ENCODE results near the gene GSDME. TPM values are rescaled to one million over a fixed set of nuclear protein-coding genes. Genes with fewer than 3 reads are reported as not detected.
A peak's percentile ranks its signal among the peaks of the same experiment; 100 is the strongest.

GSDME gene
- total and polyA plus RNA-seq, 4 donors: 12.0 to 53.6 (median 34.2) TPM

- Histone ChIP-seq H3K27me3 (ENCODE audit: control insufficient read depth, insufficient read depth, low read length) (no peaks in the 10 kb centered on the region), H3K36me3 (ENCODE audit: control insufficient read depth, insufficient read depth, low read length) (no peaks in the 10 kb centered on the region), H3K4me1 (ENCODE audit: control insufficient read depth, insufficient read depth, low read length) (no peaks in the 10 kb centered on the region), H3K27ac (ENCODE audit: low read depth, low read length) (no peak overlapping the region), H3K4me3 (ENCODE audit: low read depth, low read length) (no peak overlapping the region), H3K9me3 (ENCODE audit: control insufficient read depth, insufficient read depth, low read length) (peaks cover 2% of the 10 kb centered on the region)
- no peak for DNase-seq (ENCODE audit: low read depth in 4 of 6, low spot score in 6 of 6)
- WGBS (ENCODE audit: insufficient coverage): 92% methylated on average over 8 of the region's 9 CpGs
Observed at GRCh38 chr7:24778543-24779282, 21.4 kb upstream of the GSDME start.

GRCh38 chr7:24777806-24778205 is 20.5 kb upstream of the GSDME start:
- DNase-seq (ENCODE audit: low read depth in 4 of 6, low spot score in 6 of 6): no peak
- WGBS (ENCODE audit: insufficient coverage): 100% methylated on average over 1 of the region's 3 CpGs
- H3K4me1 ChIP-seq (ENCODE audit: control insufficient read depth, insufficient read depth, low read length): no peaks in the 10 kb centered on the region
- H3K27ac ChIP-seq (ENCODE audit: low read depth, low read length): no peak overlapping the region
- no peak overlapping the region for H3K4me3 ChIP-seq (ENCODE audit: low read depth, low read length)
- no peaks in the 10 kb centered on the region for H3K9me3 ChIP-seq (ENCODE audit: control insufficient read depth, insufficient read depth, low read length)
- no peaks in the 10 kb centered on the region for H3K27me3 ChIP-seq (ENCODE audit: control insufficient read depth, insufficient read depth, low read length)
- no peaks in the 10 kb centered on the region for H3K36me3 ChIP-seq (ENCODE audit: control insufficient read depth, insufficient read depth, low read length)

- Histone ChIP-seq H3K4me3 (ENCODE audit: low read depth, low read length) (no peak overlapping the region), H3K9me3 (ENCODE audit: control insufficient read depth, insufficient read depth, low read length) (peaks cover 2% of the 10 kb centered on the region), H3K36me3 (ENCODE audit: control insufficient read depth, insufficient read depth, low read length) (no peaks in the 10 kb centered on the region), H3K27me3 (ENCODE audit: control insufficient read depth, insufficient read depth, low read length) (no peaks in the 10 kb centered on the region), H3K4me1 (ENCODE audit: control insufficient read depth, insufficient read depth, low read length) (no peaks in the 10 kb centered on the region), H3K27ac (ENCODE audit: low read depth, low read length) (no peak overlapping the region)
- DNase-seq (ENCODE audit: low read depth in 4 of 6, low spot score in 6 of 6): no peak
Observed at GRCh38 chr7:24773646-24774045, 16.4 kb upstream of the GSDME start.

GRCh38 chr7:24769851-24770250 is 12.6 kb upstream of the GSDME start:
- H3K9me3 ChIP-seq (ENCODE audit: control insufficient read depth, insufficient read depth, low read length): peaks cover 2% of the 10 kb centered on the region
- H3K4me1 ChIP-seq (ENCODE audit: control insufficient read depth, insufficient read depth, low read length): no peaks in the 10 kb centered on the region
- no peak overlapping the region for H3K27ac ChIP-seq (ENCODE audit: low read depth, low read length)
- DNase-seq (ENCODE audit: low read depth in 4 of 6, low spot score in 6 of 6): peak in 1 of 6 donors; percentile 68
- no peak overlapping the region for H3K4me3 ChIP-seq (ENCODE audit: low read depth, low read length)
- no peaks in the 10 kb centered on the region for H3K27me3 ChIP-seq (ENCODE audit: control insufficient read depth, insufficient read depth, low read length)
- no peaks in the 10 kb centered on the region for H3K36me3 ChIP-seq (ENCODE audit: control insufficient read depth, insufficient read depth, low read length)
- WGBS (ENCODE audit: insufficient coverage): 60% methylated on average over 1 of the region's 2 CpGs

- peaks cover 2% of the 10 kb centered on the region for H3K9me3 ChIP-seq (ENCODE audit: control insufficient read depth, insufficient read depth, low read length)
- no peak overlapping the region for H3K4me3 ChIP-seq (ENCODE audit: low read depth, low read length)
- H3K27ac ChIP-seq (ENCODE audit: low read depth, low read length): no peak overlapping the region
- WGBS (ENCODE audit: insufficient coverage): 60% methylated on average over 1 of the region's 9 CpGs
- no peaks in the 10 kb centered on the region for H3K36me3 ChIP-seq (ENCODE audit: control insufficient read depth, insufficient read depth, low read length)
- no peaks in the 10 kb centered on the region for H3K4me1 ChIP-seq (ENCODE audit: control insufficient read depth, insufficient read depth, low read length)
- H3K27me3 ChIP-seq (ENCODE audit: control insufficient read depth, insufficient read depth, low read length): no peaks in the 10 kb centered on the region
- DNase-seq (ENCODE audit: low read depth in 4 of 6, low spot score in 6 of 6): no peak
Observed at GRCh38 chr7:24769014-24769830, 12.0 kb upstream of the GSDME start.

- Histone ChIP-seq H3K36me3 (ENCODE audit: control insufficient read depth, insufficient read depth, low read length) (no peaks in the 10 kb centered on the region), H3K27me3 (ENCODE audit: control insufficient read depth, insufficient read depth, low read length) (no peaks in the 10 kb centered on the region), H3K9me3 (ENCODE audit: control insufficient read depth, insufficient read depth, low read length) (peaks cover 2% of the 10 kb centered on the region), H3K4me1 (ENCODE audit: control insufficient read depth, insufficient read depth, low read length) (no peaks in the 10 kb centered on the region), H3K4me3 (ENCODE audit: low read depth, low read length) (no peak overlapping the region), H3K27ac (ENCODE audit: low read depth, low read length) (no peak overlapping the region)
- DNase-seq (ENCODE audit: low read depth in 4 of 6, low spot score in 6 of 6): no peak
- 68% methylated on average over 3 of the region's 9 CpGs for WGBS (ENCODE audit: insufficient coverage)
Observed at GRCh38 chr7:24767878-24768569, 10.8 kb upstream of the GSDME start.

- Histone ChIP-seq H3K9me3 (ENCODE audit: control insufficient read depth, insufficient read depth, low read length) (no peaks in the 10 kb centered on the region), H3K4me1 (ENCODE audit: control insufficient read depth, insufficient read depth, low read length) (no peaks in the 10 kb centered on the region), H3K27me3 (ENCODE audit: control insufficient read depth, insufficient read depth, low read length) (no peaks in the 10 kb centered on the region), H3K4me3 (ENCODE audit: low read depth, low read length) (no peak overlapping the region), H3K36me3 (ENCODE audit: control insufficient read depth, insufficient read depth, low read length) (no peaks in the 10 kb centered on the region), H3K27ac (ENCODE audit: low read depth, low read length) (no peak overlapping the region)
- 50% methylated on average over 3 of the region's 8 CpGs for WGBS (ENCODE audit: insufficient coverage)
- no peak for DNase-seq (ENCODE audit: low read depth in 4 of 6, low spot score in 6 of 6)
Observed at GRCh38 chr7:24764972-24765744, 7.9 kb upstream of the GSDME start.

- no peaks in the 10 kb centered on the region for H3K9me3 ChIP-seq (ENCODE audit: control insufficient read depth, insufficient read depth, low read length)
- H3K27ac ChIP-seq (ENCODE audit: low read depth, low read length): no peak overlapping the region
- no peaks in the 10 kb centered on the region for H3K36me3 ChIP-seq (ENCODE audit: control insufficient read depth, insufficient read depth, low read length)
- H3K4me3 ChIP-seq (ENCODE audit: low read depth, low read length): no peak overlapping the region
- DNase-seq (ENCODE audit: low read depth in 4 of 6, low spot score in 6 of 6): peak in 1 of 6 donors; percentile 66
- WGBS (ENCODE audit: insufficient coverage): no CpG with 5 or more reads among the region's 1 CpG
- no peaks in the 10 kb centered on the region for H3K4me1 ChIP-seq (ENCODE audit: control insufficient read depth, insufficient read depth, low read length)
- no peaks in the 10 kb centered on the region for H3K27me3 ChIP-seq (ENCODE audit: control insufficient read depth, insufficient read depth, low read length)
Observed at GRCh38 chr7:24764011-24764410, 6.7 kb upstream of the GSDME start.

- no peaks in the 10 kb centered on the region for H3K27me3 ChIP-seq (ENCODE audit: control insufficient read depth, insufficient read depth, low read length)
- DNase-seq (ENCODE audit: low read depth in 4 of 6, low spot score in 6 of 6): no peak
- H3K27ac ChIP-seq (ENCODE audit: low read depth, low read length): no peak overlapping the region
- peaks cover 2% of the 10 kb centered on the region for H3K4me1 ChIP-seq (ENCODE audit: control insufficient read depth, insufficient read depth, low read length)
- H3K36me3 ChIP-seq (ENCODE audit: control insufficient read depth, insufficient read depth, low read length): no peaks in the 10 kb centered on the region
- no peak overlapping the region for H3K4me3 ChIP-seq (ENCODE audit: low read depth, low read length)
- 12% methylated on average over 3 of the region's 5 CpGs for WGBS (ENCODE audit: insufficient coverage)
- H3K9me3 ChIP-seq (ENCODE audit: control insufficient read depth, insufficient read depth, low read length): no peaks in the 10 kb centered on the region
Observed at GRCh38 chr7:24763303-24763901, 6.1 kb upstream of the GSDME start.

All from spinal cord (tissue), 10 donors.